ENCODE data around the gene HES2. TPM values are rescaled to one million over a fixed set of nuclear protein-coding genes. Genes with fewer than 3 reads are reported as not detected.

HES2 gene
- total RNA-seq, 1 experiment from 2014 or later: 1.2 TPM

DNA sequence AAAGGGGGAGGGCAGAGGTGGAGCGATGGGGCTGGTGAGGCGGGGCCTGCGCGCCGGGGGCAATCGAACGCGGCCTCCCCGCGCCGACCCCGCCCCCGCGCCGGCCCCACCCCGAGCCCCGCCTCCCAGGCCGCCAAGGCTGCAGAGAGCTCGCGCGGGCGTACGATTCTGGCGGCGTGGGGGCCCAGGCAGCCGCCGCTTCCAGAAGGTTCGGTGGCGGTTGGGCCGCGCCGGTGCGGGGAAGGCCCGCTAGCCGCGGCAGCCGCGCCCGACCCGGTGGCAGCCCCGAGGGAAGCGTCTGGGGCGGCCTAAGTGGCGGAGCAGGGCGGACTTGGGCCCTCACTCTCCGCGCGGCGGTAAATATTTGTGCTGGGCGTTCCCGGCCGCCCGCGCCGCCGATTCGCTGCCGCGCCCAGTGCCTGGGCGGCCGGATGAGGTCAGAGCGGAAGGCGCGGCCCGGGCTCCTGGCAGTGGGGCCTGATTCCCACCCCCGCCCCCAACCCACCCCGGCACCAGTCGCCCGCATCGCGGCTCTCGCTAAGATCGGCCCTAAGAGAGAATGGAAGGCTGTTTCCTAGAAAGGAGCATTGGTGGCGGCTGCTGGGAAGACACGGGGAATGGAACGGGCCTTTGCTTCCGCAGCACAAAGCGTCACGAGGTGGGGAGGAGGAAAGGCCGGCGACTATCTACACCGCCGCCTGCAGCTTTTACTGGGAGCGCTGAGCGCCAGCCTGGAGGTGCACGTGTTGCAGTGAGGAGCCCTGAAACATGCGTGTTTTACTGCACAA, 26.1 kb downstream of the HES2 start, which contains the start of gene ACOT7:
Gene ACOT7 (minus strand): TSS at position 368 of the 788 bp plus-strand sequence. CDS start 368 bp downstream, outside the sequence.
- Mint-ChIP-seq H3K36me3 (ENCODE audit: insufficient read depth in 1 of 3, low read depth in 3 of 3) (peaks cover 5 to 15% (median 15%) of the 10 kb centered on the region in 3 experiments), H3K27me3 (ENCODE audit: low read depth) (peaks cover 24% of the 10 kb centered on the region), H3K4me1 (peaks cover 15 to 16% of the 10 kb centered on the region in 2 experiments), H3K9me3 (no peaks in the 10 kb centered on the region), H3K27ac (peak within 1 kb of the TSS; percentile 40 to 98 (median 94); a peak in 6 of 7 replicates), H3K4me3 (peak within 1 kb of the TSS; percentile 81 to 91)
- no CpG with 5 or more reads among the region's 87 CpGs for WGBS (ENCODE audit: extremely low coverage, insufficient read length, low lambda C conversion rate)
- Histone ChIP-seq H2BK5ac (ENCODE audit: insufficient read length, low read length) (no peak within 1 kb of the TSS), H3K14ac (ENCODE audit: insufficient read depth, low read length) (peak within 1 kb of the TSS; percentile 99), H3K79me2 (ENCODE audit: insufficient read depth, low read length) (peaks cover 15% of the 10 kb centered on the region; the same call in 1 of the 2 replicates), H3K18ac (ENCODE audit: insufficient read length, low read depth, low read length) (peak within 1 kb of the TSS; percentile 93), H3K79me1 (ENCODE audit: insufficient read depth, low read depth, low read length, poor library complexity, severe bottlenecking) (no peaks in the 10 kb centered on the region), H3K56ac (ENCODE audit: insufficient read length, low read depth, low read length) (no peak within 1 kb of the TSS), H4K91ac (ENCODE audit: insufficient read length, low read depth, low read length) (no peak within 1 kb of the TSS), H3K9ac (ENCODE audit: extremely low read depth, insufficient read length, low read length) (peak within 1 kb of the TSS; percentile 79), H2BK20ac (ENCODE audit: low read depth, low read length, poor library complexity, severe bottlenecking) (no peak within 1 kb of the TSS), H2BK120ac (ENCODE audit: low read depth, low read length, poor library complexity, severe bottlenecking) (no peak within 1 kb of the TSS), H3K23me2 (ENCODE audit: insufficient read length, low read depth, low read length, poor library complexity, severe bottlenecking) (peaks cover 11% of the 10 kb centered on the region), H2AFZ (ENCODE audit: low read length) (no peak within 1 kb of the TSS), H2BK15ac (ENCODE audit: low read depth, low read length) (no peak within 1 kb of the TSS; the same call in 1 of the 2 replicates), H3K23ac (ENCODE audit: insufficient read length, low read depth, low read length) (no peak within 1 kb of the TSS), H4K20me1 (ENCODE audit: control insufficient read depth, insufficient read depth, insufficient read length) (no peaks in the 10 kb centered on the region), H3K9me3 (ENCODE audit: control insufficient read depth, low read depth, low read length) (no peaks in the 10 kb centered on the region), H3K4me2 (ENCODE audit: insufficient read depth, insufficient read length, low read length) (peak within 1 kb of the TSS; percentile 80), H3K27me3 (ENCODE audit: insufficient read depth, low read length) (no peaks in the 10 kb centered on the region), H2BK12ac (ENCODE audit: insufficient read length, low read depth, low read length) (peak within 1 kb of the TSS; percentile 53), H2AK5ac (ENCODE audit: insufficient read length, low read length) (no peak within 1 kb of the TSS), H3K27ac (ENCODE audit: insufficient read length, low read depth, low read length) (no peak within 1 kb of the TSS), H3K4me1 (ENCODE audit: insufficient read depth, low read length) (no peaks in the 10 kb centered on the region; the same call in 1 of the 2 replicates), H3T11ph (ENCODE audit: low read length) (no peak within 1 kb of the TSS), H3K4ac (ENCODE audit: low read depth, low read length) (no peak within 1 kb of the TSS), H4K8ac (replicated peaks; ENCODE audit: insufficient read length, low read depth, low read length) (no peak within 1 kb of the TSS), H4K5ac (ENCODE audit: insufficient read length, low read depth, low read length) (no peak within 1 kb of the TSS)
- TF ChIP-seq, protein P1, sequence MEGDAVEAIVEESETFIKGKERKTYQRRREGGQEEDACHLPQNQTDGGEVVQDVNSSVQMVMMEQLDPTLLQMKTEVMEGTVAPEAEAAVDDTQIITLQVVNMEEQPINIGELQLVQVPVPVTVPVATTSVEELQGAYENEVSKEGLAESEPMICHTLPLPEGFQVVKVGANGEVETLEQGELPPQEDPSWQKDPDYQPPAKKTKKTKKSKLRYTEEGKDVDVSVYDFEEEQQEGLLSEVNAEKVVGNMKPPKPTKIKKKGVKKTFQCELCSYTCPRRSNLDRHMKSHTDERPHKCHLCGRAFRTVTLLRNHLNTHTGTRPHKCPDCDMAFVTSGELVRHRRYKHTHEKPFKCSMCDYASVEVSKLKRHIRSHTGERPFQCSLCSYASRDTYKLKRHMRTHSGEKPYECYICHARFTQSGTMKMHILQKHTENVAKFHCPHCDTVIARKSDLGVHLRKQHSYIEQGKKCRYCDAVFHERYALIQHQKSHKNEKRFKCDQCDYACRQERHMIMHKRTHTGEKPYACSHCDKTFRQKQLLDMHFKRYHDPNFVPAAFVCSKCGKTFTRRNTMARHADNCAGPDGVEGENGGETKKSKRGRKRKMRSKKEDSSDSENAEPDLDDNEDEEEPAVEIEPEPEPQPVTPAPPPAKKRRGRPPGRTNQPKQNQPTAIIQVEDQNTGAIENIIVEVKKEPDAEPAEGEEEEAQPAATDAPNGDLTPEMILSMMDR (conservative IDR thresholded peaks at IDR 0.05): no peak
- peak; percentile 90 for DNase-seq
